K562 (cell line): Measurements from ENCODE around the gene TRMT1. TPM values are rescaled to one million over a fixed set of nuclear protein-coding genes. Genes with fewer than 3 reads are reported as not detected.
A peak's percentile ranks its signal among the peaks of the same experiment; 100 is the strongest.

Experiments used
- ARID1B ChIP-seq: fragments of 450-650 bp; IDR thresholded peaks from 2 replicates; pipeline ENCODE4 v1.6.1; 2016; ENCODE audit warnings: antibody characterized with exemption, mild to moderate bottlenecking, inconsistent platforms
- ATF3 ChIP-seq, 2 experiments: fragments of 450-650 bp in 1 of 2; sonication (generic) in 1 of 2; formaldehyde crosslinking in 1 of 2; IDR thresholded peaks in 1 of 2; conservative IDR thresholded peaks in 1 of 2; 2 replicates each; pipeline versions ENCODE4 v1.6.1 to v1.8.1; 2016 to 2023; ENCODE audit warnings: mild to moderate bottlenecking in 2 of 2, moderate library complexity in 2 of 2, inconsistent platforms in 1 of 2, missing genetic modification reagents in 1 of 2
- ETV6 ChIP-seq, 3 experiments: fragments of 150-350 bp in 1 of 3; sonication (generic) in 1 of 3; formaldehyde crosslinking in 1 of 3; IDR thresholded peaks; 2 replicates each; pipeline versions ENCODE4 v1.6.1 to v1.8.0; 2014 to 2022; ENCODE audit warnings: borderline replicate concordance in 2 of 3, low read depth in 2 of 3, antibody characterized with exemption in 1 of 3, low read length in 1 of 3, mild to moderate bottlenecking in 1 of 3, missing genetic modification reagents in 1 of 3
- FOSL1 ChIP-seq: fragments of 200-800 bp; sonication (Bioruptor generic); conservative IDR thresholded peaks from 2 replicates; pipeline ENCODE4 v1.6.1; 2016; ENCODE audit warnings: missing genetic modification characterization, missing compliant biosample characterization
- FOXA1 ChIP-seq: fragments of 450-650 bp; IDR thresholded peaks from 2 replicates; pipeline ENCODE4 v1.6.1; 2016; ENCODE audit warnings: mild to moderate bottlenecking, borderline replicate concordance
- HIVEP1 ChIP-seq: fragments of 250-450 bp; sonication (Bioruptor Pico); IDR thresholded peaks from 2 replicates; pipeline ENCODE4 v1.4.0; 2020; ENCODE audit warnings: mild to moderate bottlenecking
- JUND ChIP-seq, 2 experiments: IDR thresholded peaks; 2 replicates in 1 of 2; 3 replicates in 1 of 2; pipeline ENCODE4 v1.6.1; 2011; ENCODE audit warnings: borderline replicate concordance in 2 of 2, low read depth in 2 of 2, low read length in 2 of 2, improper control_type of control experiment in 1 of 2, missing biosample characterization in 1 of 2, missing genetic modification characterization in 1 of 2, missing genetic modification reagents in 1 of 2
- KDM4B ChIP-seq, 2 experiments: fragments of 450-650 bp in 1 of 2; sonication (generic) in 1 of 2; IDR thresholded peaks; 2 replicates each; pipeline ENCODE4 v1.6.1; 2016 to 2017; ENCODE audit warnings: borderline replicate concordance in 2 of 2, antibody characterized with exemption in 1 of 2, low read depth in 1 of 2, mild to moderate bottlenecking in 1 of 2
- MTA1 ChIP-seq: fragments of 450-650 bp; IDR thresholded peaks from 2 replicates; pipeline ENCODE4 v1.6.1; 2017; ENCODE audit warnings: borderline replicate concordance
- RBM39 ChIP-seq: fragments of 200-400 bp; formaldehyde crosslinking; optimal IDR thresholded peaks from 2 replicates; pipeline ENCODE3; 2018; ENCODE audit warnings: low read depth, low read length
- SIN3B ChIP-seq: fragments of 450-650 bp; IDR thresholded peaks from 2 replicates; pipeline ENCODE4 v1.6.1; 2017; ENCODE audit warnings: low read depth, mild to moderate bottlenecking, moderate library complexity
- SRSF9 ChIP-seq: fragments of 200-400 bp; formaldehyde crosslinking; IDR thresholded peaks from 2 replicates; pipeline ENCODE4 v1.6.1; 2017; ENCODE audit warnings: low read depth, low read length, borderline replicate concordance
- TBL1XR1 ChIP-seq, 2 experiments: IDR thresholded peaks; 2 replicates each; pipeline ENCODE4 v1.6.1; 2012; ENCODE audit warnings: improper control_type of control experiment in 2 of 2, low read length in 2 of 2, mild to moderate bottlenecking in 1 of 2
- TEAD4 ChIP-seq, 2 experiments: sonication (generic) in 1 of 2; formaldehyde crosslinking in 1 of 2; IDR thresholded peaks; 2 replicates each; pipeline versions ENCODE4 v1.6.1 to v1.8.0; 2012 to 2022; ENCODE audit warnings: borderline replicate concordance in 1 of 2, inconsistent platforms in 1 of 2, low read length in 1 of 2, mild to moderate bottlenecking in 1 of 2, missing genetic modification reagents in 1 of 2
- ZNF282 ChIP-seq: sonication (generic); formaldehyde crosslinking; IDR thresholded peaks from 2 replicates; pipeline ENCODE4 v1.8.1; 2023; ENCODE audit warnings: missing genetic modification reagents
- ZNF699 ChIP-seq: fragments of 250-450 bp; sonication (Bioruptor Pico); IDR thresholded peaks from 2 replicates; pipeline ENCODE4 v1.8.0; 2021; ENCODE audit warnings: mild to moderate bottlenecking, moderate library complexity; ENCODE audit not compliant: insufficient replicate concordance
- ZNF766 ChIP-seq: fragments of 200-800 bp; sonication (Bioruptor generic); conservative IDR thresholded peaks from 2 replicates; pipeline ENCODE4 v1.6.1; 2016; ENCODE audit warnings: missing genetic modification characterization, missing compliant biosample characterization
- polyA plus RNA-seq, 8 experiments: library from polyadenylated mRNA; depleted of rRNA in 4 of 8; stranded (reverse) in 5 of 8; unstranded in 3 of 8; fragments of >200 nt; fragmentation: Nextera tagmentation in 2 of 8; fragmentation: Illumina TruSeq in 1 of 8; extraction: Ambion mirVana in 2 of 8; extraction: Trizol in 1 of 8; gene quantifications; 2 replicates each; pipeline versions ENCODE4 v1.2.1 to v1.2.3, GENCODE V29; 2011 to 2014; ENCODE audit warnings: inconsistent platforms in 1 of 8, missing spikeins in 1 of 8
- total RNA-seq, 7 experiments: library from RNA; depleted of rRNA in 6 of 7; stranded (reverse); fragments of >200 nt in 6 of 7; fragmentation: Illumina TruSeq in 2 of 7; extraction: Trizol in 2 of 7; gene quantifications; 2 replicates each; pipeline versions ENCODE4 v1.2.1 to v1.2.3, GENCODE V29; 2011 to 2021; ENCODE audit warnings: low replicate concordance in 1 of 7
- TF ChIP-seq, protein P1 (sequence below): fragments of 450-650 bp; IDR thresholded peaks from 2 replicates; pipeline ENCODE4 v1.6.1; 2017; ENCODE audit warnings: antibody characterized with exemption
- TF ChIP-seq, protein P2 (sequence below), 2 experiments: fragments of 450-650 bp in 1 of 2; sonication (generic) in 1 of 2; formaldehyde crosslinking; conservative IDR thresholded peaks; 2 replicates each; pipeline versions ENCODE4 v1.4.0 to v1.8.1; 2020 to 2022; ENCODE audit warnings: mild to moderate bottlenecking in 1 of 2, missing genetic modification reagents in 1 of 2
- TF ChIP-seq, protein P3 (sequence below): fragments of 250-450 bp; sonication (Bioruptor Pico); IDR thresholded peaks from 2 replicates; pipeline ENCODE4 v1.4.0; 2020; ENCODE audit warnings: mild to moderate bottlenecking

The TRMT1 gene
- total and polyA plus RNA-seq, 9 of the 15 experiments (the other 6 are each of a cell fraction or from before 2014, with no cell fraction given), result 5.8 to 158 (median 54.3) TPM

DNA sequence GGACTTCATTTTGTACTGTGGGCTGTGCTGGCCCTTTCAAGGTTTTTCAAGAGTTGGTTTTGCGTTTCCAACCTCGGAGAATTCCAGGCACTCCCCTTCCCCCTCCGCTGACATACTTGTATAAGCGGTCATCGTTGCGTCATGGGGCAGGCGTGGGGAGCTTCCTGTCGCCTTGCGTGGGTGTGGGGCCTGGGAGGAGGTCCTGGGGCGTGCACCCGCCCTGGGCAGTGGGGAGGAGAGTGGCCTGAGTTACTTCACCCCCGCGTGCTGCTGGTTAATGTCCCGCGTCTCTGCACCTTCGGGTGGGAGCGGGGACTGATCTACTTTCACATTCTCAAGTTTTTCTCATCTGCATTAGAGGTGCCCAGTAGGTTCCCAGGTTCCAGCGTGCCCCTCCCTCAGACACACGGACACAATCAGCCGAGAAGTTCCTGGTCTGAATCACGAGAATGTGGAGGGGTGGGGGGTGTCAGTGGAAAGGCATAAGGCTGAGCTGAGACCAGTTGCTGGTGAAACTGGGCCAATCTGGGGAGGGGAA is 37.8 kb upstream of the TRMT1 start (continued):
- TF ChIP-seq ARID1B, result peak; percentile 44; the same call in 1 of the 2 replicates
- no peak for TF ChIP-seq SIN3B
- TF ChIP-seq TBL1XR1 (IDR thresholded peaks at IDR 0.05; ENCODE audit: low read length in 2 of 2), result peak in 1 of 2 experiments; percentile 65; a peak in 1 of 4 replicates
- TF ChIP-seq HIVEP1, result no peak
- TF ChIP-seq, protein P1, sequence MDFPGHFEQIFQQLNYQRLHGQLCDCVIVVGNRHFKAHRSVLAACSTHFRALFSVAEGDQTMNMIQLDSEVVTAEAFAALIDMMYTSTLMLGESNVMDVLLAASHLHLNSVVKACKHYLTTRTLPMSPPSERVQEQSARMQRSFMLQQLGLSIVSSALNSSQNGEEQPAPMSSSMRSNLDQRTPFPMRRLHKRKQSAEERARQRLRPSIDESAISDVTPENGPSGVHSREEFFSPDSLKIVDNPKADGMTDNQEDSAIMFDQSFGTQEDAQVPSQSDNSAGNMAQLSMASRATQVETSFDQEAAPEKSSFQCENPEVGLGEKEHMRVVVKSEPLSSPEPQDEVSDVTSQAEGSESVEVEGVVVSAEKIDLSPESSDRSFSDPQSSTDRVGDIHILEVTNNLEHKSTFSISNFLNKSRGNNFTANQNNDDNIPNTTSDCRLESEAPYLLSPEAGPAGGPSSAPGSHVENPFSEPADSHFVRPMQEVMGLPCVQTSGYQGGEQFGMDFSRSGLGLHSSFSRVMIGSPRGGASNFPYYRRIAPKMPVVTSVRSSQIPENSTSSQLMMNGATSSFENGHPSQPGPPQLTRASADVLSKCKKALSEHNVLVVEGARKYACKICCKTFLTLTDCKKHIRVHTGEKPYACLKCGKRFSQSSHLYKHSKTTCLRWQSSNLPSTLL, result no peak
- no peak for TF ChIP-seq SRSF9
- TF ChIP-seq, protein P2, sequence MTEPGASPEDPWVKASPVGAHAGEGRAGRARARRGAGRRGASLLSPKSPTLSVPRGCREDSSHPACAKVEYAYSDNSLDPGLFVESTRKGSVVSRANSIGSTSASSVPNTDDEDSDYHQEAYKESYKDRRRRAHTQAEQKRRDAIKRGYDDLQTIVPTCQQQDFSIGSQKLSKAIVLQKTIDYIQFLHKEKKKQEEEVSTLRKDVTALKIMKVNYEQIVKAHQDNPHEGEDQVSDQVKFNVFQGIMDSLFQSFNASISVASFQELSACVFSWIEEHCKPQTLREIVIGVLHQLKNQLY (CRISPR knock-in tag; conservative IDR thresholded peaks at IDR 0.05), result no peak
- peak; percentile 70; the same call in 1 of the 2 replicates for TF ChIP-seq MTA1
- peak; percentile 36; the same call in 1 of the 2 replicates for TF ChIP-seq FOSL1 (tag)
- no peak for TF ChIP-seq ZNF282 (CRISPR knock-in tag)
- TF ChIP-seq RBM39, result peak; percentile 12
- no peak for TF ChIP-seq FOXA1
- TF ChIP-seq, protein P3, sequence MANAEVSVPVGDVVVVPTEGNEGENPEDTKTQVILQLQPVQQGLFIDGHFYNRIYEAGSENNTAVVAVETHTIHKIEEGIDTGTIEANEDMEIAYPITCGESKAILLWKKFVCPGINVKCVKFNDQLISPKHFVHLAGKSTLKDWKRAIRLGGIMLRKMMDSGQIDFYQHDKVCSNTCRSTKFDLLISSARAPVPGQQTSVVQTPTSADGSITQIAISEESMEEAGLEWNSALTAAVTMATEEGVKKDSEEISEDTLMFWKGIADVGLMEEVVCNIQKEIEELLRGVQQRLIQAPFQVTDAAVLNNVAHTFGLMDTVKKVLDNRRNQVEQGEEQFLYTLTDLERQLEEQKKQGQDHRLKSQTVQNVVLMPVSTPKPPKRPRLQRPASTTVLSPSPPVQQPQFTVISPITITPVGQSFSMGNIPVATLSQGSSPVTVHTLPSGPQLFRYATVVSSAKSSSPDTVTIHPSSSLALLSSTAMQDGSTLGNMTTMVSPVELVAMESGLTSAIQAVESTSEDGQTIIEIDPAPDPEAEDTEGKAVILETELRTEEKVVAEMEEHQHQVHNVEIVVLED (CRISPR knock-in tag), result no peak
- TF ChIP-seq KDM4B (IDR thresholded peaks at IDR 0.05; ENCODE audit: borderline replicate concordance in 2 of 2, low read depth in 1 of 2), result no peak
- TF ChIP-seq ETV6 (IDR thresholded peaks at IDR 0.05; ENCODE audit: borderline replicate concordance in 1 of 2, low read depth in 2 of 2, low read length in 1 of 2), result no peak
- peak; percentile 70; the same call in 1 of the 2 replicates for TF ChIP-seq ETV6 (CRISPR knock-in tag; IDR thresholded peaks at IDR 0.05; ENCODE audit: borderline replicate concordance)
- TF ChIP-seq ATF3 (IDR thresholded peaks at IDR 0.05), result peak; percentile 93
- TF ChIP-seq ATF3 (CRISPR knock-in tag; conservative IDR thresholded peaks at IDR 0.05), result peak; percentile 56; the same call in 1 of the 2 replicates
- TF ChIP-seq ZNF766 (CRISPR knock-in tag), result no peak
- peak; percentile 82 for TF ChIP-seq JUND (IDR thresholded peaks at IDR 0.05; ENCODE audit: borderline replicate concordance, low read depth, low read length)
- peak; percentile 64; the same call in 1 of the 3 replicates for TF ChIP-seq JUND (tag; IDR thresholded peaks at IDR 0.05; ENCODE audit: borderline replicate concordance, low read depth, low read length)
- TF ChIP-seq TEAD4 (IDR thresholded peaks at IDR 0.05; ENCODE audit: low read length), result peak; percentile 55
- TF ChIP-seq TEAD4 (CRISPR knock-in tag; IDR thresholded peaks at IDR 0.05; ENCODE audit: borderline replicate concordance), result peak; percentile 67; the same call in 1 of the 2 replicates
- no peak for TF ChIP-seq ZNF699
